Aorta (tissue), 5 donors: ENCODE measurements around the gene TSSK2. TPM values are rescaled to one million over a fixed set of nuclear protein-coding genes. Genes with fewer than 3 reads are reported as not detected.

Source experiments
- ATAC-seq: fragments of 200-7000 bp; cut with Tn5 transposase; one replicate; pipeline ENCODE4 v1.9.1; 2022; ENCODE audit warnings: moderate library complexity; ENCODE audit not compliant: low FRiP score
- DNase-seq, 2 donors: peaks; one replicate each; pipeline ENCODE4 v3.0.0-alpha.2; 2020
- H3K27ac ChIP-seq, 2 donors: one replicate each; pipeline ENCODE4 v1.5.1; 2013; ENCODE audit warnings: low read length in 2 of 2, mild to moderate bottlenecking in 2 of 2, moderate library complexity in 2 of 2, control low read depth in 1 of 2, inconsistent platforms in 1 of 2, low read depth in 1 of 2
- H3K27me3 ChIP-seq, 2 donors: one replicate each; pipeline ENCODE4 v1.6.1; 2013; ENCODE audit warnings: control low read depth in 1 of 2, low read length in 1 of 2, mild to moderate bottlenecking in 1 of 2, moderate library complexity in 1 of 2; ENCODE audit not compliant: insufficient read depth in 2 of 2, control insufficient read depth in 1 of 2
- H3K36me3 ChIP-seq, 2 donors: one replicate each; pipeline ENCODE4 v1.6.1; 2013; ENCODE audit warnings: control low read depth in 1 of 2, low read length in 1 of 2, mild to moderate bottlenecking in 1 of 2; ENCODE audit not compliant: insufficient read depth in 2 of 2, control insufficient read depth in 1 of 2
- H3K4me1 ChIP-seq, 2 donors: one replicate each; pipeline ENCODE4 v1.6.1; 2013; ENCODE audit warnings: low read length in 2 of 2, control low read depth in 1 of 2, mild to moderate bottlenecking in 1 of 2, moderate library complexity in 1 of 2; ENCODE audit not compliant: insufficient read depth in 2 of 2, control insufficient read depth in 1 of 2
- H3K4me3 ChIP-seq, 2 donors: one replicate each; pipeline ENCODE4 v1.5.1; 2013; ENCODE audit warnings: low read length in 2 of 2, control low read depth in 1 of 2, mild to moderate bottlenecking in 1 of 2
- H3K9me3 ChIP-seq: one replicate; pipeline ENCODE4 v1.6.1; 2013; ENCODE audit warnings: mild to moderate bottlenecking, low read length; ENCODE audit not compliant: control insufficient read depth
- WGBS, 2 donors: extraction: QIAGEN DNeasy Blood & Tissue Kit; methylation state at CpG; one replicate each; pipeline ENCODE4 v1.1.7; 2013; 5-methylcytosine and 5-hydroxymethylcytosine counted together
- intact Hi-C, 2 donors: fragments of 100-400 bp; cut with DNase I; formaldehyde crosslinking; loops; one replicate each; pipeline versions ENCODE4 v1.14.2 to v1.15.0; 2022
- polyA plus RNA-seq, 2 donors: library from polyadenylated mRNA; stranded (reverse); fragments of 200-250 nt; gene quantifications; one replicate each; pipeline ENCODE4 v1.2.3, GENCODE V29; 2013
- total RNA-seq, 2 donors: library from RNA; stranded (reverse); fragmentation: NEBNext Ultra II Directional; extraction: Animal tissue kit (Norgen Biotek cat#: 25700); gene quantifications; one replicate each; pipeline ENCODE4 v1.2.1, GENCODE V29; 2021
- donor health status: healthy with polysubstance abuse.
- donor health status: Bipolar disorder and iron deficiency.
- donor health status: DM: no; HTN: no; CAD: no.
- donor health status: DM: no; HTN: no; CAD: no.
- donor health status: DM: yes; HTN: yes; CAD: no.

TSSK2 gene
- total and polyA plus RNA-seq, 4 donors, result 0.08 to 0.50 TPM; not detected in 2

GRCh38 chr22:19118329-19118880 lies 12.7 kb upstream of the TSSK2 start:
- DNase-seq (no peak), ATAC-seq (no peak)
- Histone ChIP-seq H3K27me3 (no peaks in the 10 kb centered on the region), H3K27ac (no peak overlapping the region), H3K36me3 (no peaks in the 10 kb centered on the region), H3K4me3 (no peak overlapping the region), H3K9me3 (no peaks in the 10 kb centered on the region), H3K4me1 (peaks cover 0 to 3% of the 10 kb centered on the region in 2 donors)
- 86 to 91% methylated on average over 4 of the region's 4 CpGs for WGBS, 2 donors
- intact Hi-C loops, result loop anchor here in 1 of 2 donors (10.0 kb wide), 1 partner anchor 64 kb away; no protein-coding TSS in a partner anchor

GRCh38 chr22:19119949-19120348 lies 11.2 kb upstream of the TSSK2 start:
- Histone ChIP-seq H3K36me3 (no peaks in the 10 kb centered on the region), H3K27ac (no peak overlapping the region), H3K4me1 (no peaks in the 10 kb centered on the region), H3K4me3 (no peak overlapping the region), H3K27me3 (no peaks in the 10 kb centered on the region), H3K9me3 (no peaks in the 10 kb centered on the region)
- ATAC-seq (no peak), DNase-seq (no peak)
- intact Hi-C loops, result loop anchor here in 1 of 2 donors (10.0 kb wide), 1 partner anchor 65 kb away; no protein-coding TSS in a partner anchor
- 80 to 87% methylated on average over 8 of the region's 8 CpGs for WGBS, 2 donors

- peak overlapping the region in 1 of 2 donors; percentile 62 for H3K27ac ChIP-seq
- WGBS, 2 donors, result 12 to 13% methylated on average over 23 of the region's 23 CpGs
- no peaks in the 10 kb centered on the region for H3K4me1 ChIP-seq
- no peaks in the 10 kb centered on the region for H3K27me3 ChIP-seq
- H3K36me3 ChIP-seq, result no peaks in the 10 kb centered on the region
- intact Hi-C loops, result no loop called here
- H3K4me3 ChIP-seq, result peak overlapping the region; percentile 87 to 93
- H3K9me3 ChIP-seq, result no peaks in the 10 kb centered on the region
- no peak for ATAC-seq
- no peak for DNase-seq
Measured at GRCh38 chr22:19120829-19121630, 10.1 kb upstream of the TSSK2 start.

- WGBS, 2 donors, result 0 to 1% methylated on average over 45 to 47 of the region's 47 CpGs
- H3K4me3 ChIP-seq, result peak overlapping the region; percentile 87 to 93
- H3K27me3 ChIP-seq, result no peaks in the 10 kb centered on the region
- H3K4me1 ChIP-seq, result no peaks in the 10 kb centered on the region
- intact Hi-C loops, result loop anchor here in 1 of 2 donors (2.0 kb wide), 1 partner anchor 325 kb away; the partner anchor contains the start of gene C22orf39
- H3K27ac ChIP-seq, result peak overlapping the region; percentile 76 to 84
- ATAC-seq (peak; percentile 37), DNase-seq (peak; percentile 67 to 86)
- no peaks in the 10 kb centered on the region for H3K9me3 ChIP-seq
- no peaks in the 10 kb centered on the region for H3K36me3 ChIP-seq
Measured at GRCh38 chr22:19121631-19122142, 9.4 kb upstream of the TSSK2 start.

GRCh38 chr22:19122143-19122751 lies 8.9 kb upstream of the TSSK2 start, which contains the start of gene DGCR2:
DGCR2 (minus strand) TSS chr22:19122412; CDS start chr22:19122206, 206 bp downstream.
- H3K4me3 ChIP-seq, result peak within 1 kb of the TSS; percentile 87 to 93
- 0 to 1% methylated on average over 45 to 67 of the region's 67 CpGs for WGBS, 2 donors
- no peaks in the 10 kb centered on the region for H3K4me1 ChIP-seq
- H3K9me3 ChIP-seq, result no peaks in the 10 kb centered on the region
- DNase-seq (peak; percentile 98 to 99), ATAC-seq (peak; percentile 99)
- no peaks in the 10 kb centered on the region for H3K36me3 ChIP-seq
- intact Hi-C loops, result loop anchor here in 1 of 2 donors (2.0 kb wide), 1 partner anchor 325 kb away; the partner anchor contains the start of gene C22orf39
- H3K27me3 ChIP-seq, result no peaks in the 10 kb centered on the region
- peak within 1 kb of the TSS; percentile 76 to 84 for H3K27ac ChIP-seq

- DNase-seq (no peak), ATAC-seq (peak; percentile 42)
- Histone ChIP-seq H3K4me3 (peak overlapping the region; percentile 3 to 41), H3K27me3 (no peaks in the 10 kb centered on the region), H3K36me3 (no peaks in the 10 kb centered on the region), H3K27ac (no peak overlapping the region), H3K9me3 (no peaks in the 10 kb centered on the region), H3K4me1 (no peaks in the 10 kb centered on the region)
- intact Hi-C loops, result loop anchor here in 1 of 2 donors (2.0 kb wide), 1 partner anchor 324 kb away; the partner anchor contains the start of gene C22orf39
- WGBS, 2 donors, result 17 to 18% methylated on average over 27 of the region's 27 CpGs
Measured at GRCh38 chr22:19122752-19123492, 8.2 kb upstream of the TSSK2 start.

- 93 to 95% methylated on average over 4 of the region's 4 CpGs for WGBS, 2 donors
- H3K27ac ChIP-seq, result no peak overlapping the region
- no peak for ATAC-seq
- H3K4me3 ChIP-seq, result no peak overlapping the region
- no peaks in the 10 kb centered on the region for H3K9me3 ChIP-seq
- H3K27me3 ChIP-seq, result no peaks in the 10 kb centered on the region
- H3K4me1 ChIP-seq, result no peaks in the 10 kb centered on the region
- H3K36me3 ChIP-seq, result no peaks in the 10 kb centered on the region
- intact Hi-C loops, result loop anchor here in 1 of 2 donors (2.0 kb wide), 1 partner anchor 323 kb away; the partner anchor contains the start of gene C22orf39
- DNase-seq, result no peak
Measured at GRCh38 chr22:19123936-19124335, 7.2 kb upstream of the TSSK2 start.

- Histone ChIP-seq H3K27ac (no peak overlapping the region), H3K36me3 (no peaks in the 10 kb centered on the region), H3K9me3 (no peaks in the 10 kb centered on the region), H3K4me1 (no peaks in the 10 kb centered on the region), H3K4me3 (no peak overlapping the region), H3K27me3 (no peaks in the 10 kb centered on the region)
- WGBS, 2 donors, result 72 to 75% methylated on average over 4 of the region's 4 CpGs
- intact Hi-C loops, result no loop called here
- ATAC-seq (no peak), DNase-seq (no peak)
Measured at GRCh38 chr22:19124377-19124776, 6.7 kb upstream of the TSSK2 start.
